Left renal cortex interstitium (tissue), 4 donors: ENCODE results near the gene COL8A1. TPM values are rescaled to one million over a fixed set of nuclear protein-coding genes. Genes with fewer than 3 reads are reported as not detected.
"Not testable (repeated sequence)": the region's sequence is repeated elsewhere in the genome, so short reads cannot be mapped to it uniquely, and the experiment has no call there.

Experiments used
- DNase-seq, 4 donors: peaks; one replicate each; pipeline ENCODE4 v3.0.0-alpha.2; 2013; ENCODE audit warnings: low read depth in 4 of 4, low spot score in 2 of 4, missing footprints in 1 of 4
- polyA plus RNA-seq, 4 donors: library from polyadenylated mRNA; unstranded; fragments of 120-200 nt; gene quantifications; one replicate each; pipeline ENCODE4 v1.2.1, GENCODE V29; 2013; ENCODE audit not compliant: insufficient read length in 4 of 4

Gene COL8A1
- polyA plus RNA-seq, 4 donors = 5.4 to 11.5 (median 7.6) TPM

- no peak for DNase-seq
Measured at GRCh38 chr3:99834211-99834957, 196.0 kb downstream of the COL8A1 start.

DNA sequence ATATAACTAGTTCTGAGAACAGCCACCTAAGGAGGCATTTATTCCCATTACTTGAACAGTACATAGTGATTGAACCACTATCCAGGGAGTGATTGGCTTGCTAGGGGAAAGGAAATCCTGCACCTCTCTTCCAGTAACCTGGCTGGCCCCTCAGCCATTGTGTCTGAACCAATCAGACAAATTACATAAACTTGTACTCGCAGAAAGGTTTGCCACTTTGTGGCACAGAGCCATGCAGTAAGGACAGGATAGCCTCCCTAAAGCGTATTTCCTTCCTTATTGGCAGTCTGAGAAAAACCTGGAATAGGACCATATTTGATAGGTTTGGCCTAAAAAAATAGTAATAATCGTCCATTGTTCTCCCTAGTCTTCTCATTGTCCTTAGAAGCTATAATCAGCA is 198.3 kb downstream of the COL8A1 start:
- no peak for DNase-seq

GRCh38 chr3:99837715-99838114 is 199.3 kb downstream of the COL8A1 start:
- DNase-seq = no peak

- DNase-seq = no peak
Measured at GRCh38 chr3:99838755-99839154, 200.4 kb downstream of the COL8A1 start.

DNA sequence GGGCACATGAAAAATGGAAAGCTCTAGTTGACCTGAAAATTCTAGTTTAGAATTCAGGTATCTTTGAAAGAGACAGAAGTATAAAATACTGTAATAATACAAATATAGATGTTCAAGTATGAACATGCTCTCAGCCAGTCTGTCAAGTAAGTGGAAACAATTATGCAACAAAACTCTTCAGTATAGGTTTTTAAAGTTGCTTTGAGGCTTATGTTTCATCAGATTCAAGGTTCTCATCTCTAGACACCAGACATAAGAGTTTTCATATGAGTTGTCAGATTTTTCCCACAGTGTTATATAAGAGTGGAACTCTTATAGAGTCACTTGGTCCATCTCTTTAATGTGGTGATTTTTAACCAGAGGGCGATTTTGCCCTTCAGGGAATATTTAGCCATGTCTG is 201.2 kb downstream of the COL8A1 start:
- DNase-seq = no peak

DNA sequence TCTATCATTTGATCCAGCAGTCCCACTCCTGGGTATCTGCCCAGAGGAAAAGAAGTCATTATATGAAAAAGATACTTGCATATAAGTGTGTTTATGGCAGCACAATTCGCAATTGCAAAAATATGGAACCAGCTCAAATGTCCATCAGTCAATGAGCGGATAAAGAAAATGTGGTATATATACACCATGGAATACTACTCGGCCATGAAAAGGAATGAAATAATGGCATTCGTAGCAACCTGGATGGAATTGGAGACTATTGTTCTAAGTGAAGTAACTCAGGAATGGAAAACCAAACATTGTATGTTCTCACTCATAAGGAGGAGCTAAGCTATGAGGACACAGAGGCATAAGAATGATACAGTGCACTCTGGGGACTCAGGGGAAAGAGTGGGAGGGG is 203.6 kb downstream of the COL8A1 start:
- not testable (repeated sequence) for DNase-seq

- no peak for DNase-seq
Measured at GRCh38 chr3:99842826-99843589, 204.6 kb downstream of the COL8A1 start.

- no peak for DNase-seq
Measured at GRCh38 chr3:99843590-99844258, 205.3 kb downstream of the COL8A1 start.

- no peak for DNase-seq
Measured at GRCh38 chr3:99845331-99845730, 206.9 kb downstream of the COL8A1 start.

- DNase-seq = no peak
Measured at GRCh38 chr3:99845999-99846398, 207.6 kb downstream of the COL8A1 start.

DNA sequence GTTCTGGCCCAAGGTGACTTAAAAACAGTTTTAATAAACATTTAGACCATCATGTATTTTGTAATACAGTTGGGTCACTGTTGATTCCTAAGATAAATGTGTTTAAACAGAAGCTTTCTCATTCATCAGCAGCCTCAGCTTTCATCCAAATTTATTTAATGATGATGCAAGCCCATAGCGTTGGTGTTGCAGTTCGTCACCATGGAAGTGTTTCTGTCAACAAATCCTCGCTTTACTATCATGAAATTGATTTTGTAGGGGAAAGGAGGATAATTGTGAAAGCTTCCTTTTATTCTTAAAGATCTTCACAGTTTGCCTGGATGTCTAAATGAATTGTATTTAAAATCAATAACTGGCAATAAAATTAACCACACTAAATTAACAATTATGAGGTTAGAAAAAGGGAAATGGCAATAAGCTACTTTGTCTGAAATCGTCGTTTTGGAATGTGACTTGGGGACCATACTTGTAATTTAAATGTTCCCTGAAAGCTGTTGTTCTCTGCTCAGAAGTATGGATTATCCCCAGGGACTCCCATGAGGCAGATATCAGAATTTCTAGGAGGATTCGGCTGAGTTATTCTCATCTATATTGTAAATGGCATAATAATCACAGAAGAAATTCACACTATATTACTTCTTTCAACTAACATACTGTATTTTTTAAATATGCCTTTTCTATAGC is 208.2 kb downstream of the COL8A1 start:
- no peak for DNase-seq

DNA sequence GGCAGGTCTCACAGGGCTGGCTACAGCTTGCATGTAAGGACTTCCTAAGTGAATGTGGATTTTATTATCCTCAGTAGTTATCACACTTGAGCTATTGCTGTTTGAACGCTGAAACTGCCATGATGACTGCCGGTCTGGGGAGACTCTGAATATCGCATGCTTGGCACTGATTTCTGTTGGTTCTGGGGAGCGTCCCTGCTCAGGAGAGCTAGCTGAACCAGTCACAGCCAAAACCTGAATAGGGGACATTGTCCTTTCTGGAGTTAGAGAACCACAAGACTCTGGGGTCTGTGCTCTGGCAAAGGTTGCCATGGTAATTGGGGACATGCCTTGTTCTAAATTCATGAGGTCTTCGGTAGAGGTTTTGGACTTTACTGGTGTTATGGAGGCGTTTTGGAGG is 210.0 kb downstream of the COL8A1 start:
- no peak for DNase-seq

Other genes with a start within 250 kb of the COL8A1 start
- gene CMSS1, start 179.3 kb downstream of the COL8A1 start, polyA plus RNA-seq = 10 to 100 TPM; 40.5 to 48.1 (median 44.9) TPM